Measurements from ENCODE around the gene TWIST1. TPM values are rescaled to one million over a fixed set of nuclear protein-coding genes. Genes with fewer than 3 reads are reported as not detected.

TWIST1 gene
- total and polyA plus RNA-seq, 2 experiments from 2014 or later, result 0.24 TPM

GRCh38 chr7:19098510-19098909 lies 18.9 kb downstream of the TWIST1 start (continued):
- TF ChIP-seq, protein P1, sequence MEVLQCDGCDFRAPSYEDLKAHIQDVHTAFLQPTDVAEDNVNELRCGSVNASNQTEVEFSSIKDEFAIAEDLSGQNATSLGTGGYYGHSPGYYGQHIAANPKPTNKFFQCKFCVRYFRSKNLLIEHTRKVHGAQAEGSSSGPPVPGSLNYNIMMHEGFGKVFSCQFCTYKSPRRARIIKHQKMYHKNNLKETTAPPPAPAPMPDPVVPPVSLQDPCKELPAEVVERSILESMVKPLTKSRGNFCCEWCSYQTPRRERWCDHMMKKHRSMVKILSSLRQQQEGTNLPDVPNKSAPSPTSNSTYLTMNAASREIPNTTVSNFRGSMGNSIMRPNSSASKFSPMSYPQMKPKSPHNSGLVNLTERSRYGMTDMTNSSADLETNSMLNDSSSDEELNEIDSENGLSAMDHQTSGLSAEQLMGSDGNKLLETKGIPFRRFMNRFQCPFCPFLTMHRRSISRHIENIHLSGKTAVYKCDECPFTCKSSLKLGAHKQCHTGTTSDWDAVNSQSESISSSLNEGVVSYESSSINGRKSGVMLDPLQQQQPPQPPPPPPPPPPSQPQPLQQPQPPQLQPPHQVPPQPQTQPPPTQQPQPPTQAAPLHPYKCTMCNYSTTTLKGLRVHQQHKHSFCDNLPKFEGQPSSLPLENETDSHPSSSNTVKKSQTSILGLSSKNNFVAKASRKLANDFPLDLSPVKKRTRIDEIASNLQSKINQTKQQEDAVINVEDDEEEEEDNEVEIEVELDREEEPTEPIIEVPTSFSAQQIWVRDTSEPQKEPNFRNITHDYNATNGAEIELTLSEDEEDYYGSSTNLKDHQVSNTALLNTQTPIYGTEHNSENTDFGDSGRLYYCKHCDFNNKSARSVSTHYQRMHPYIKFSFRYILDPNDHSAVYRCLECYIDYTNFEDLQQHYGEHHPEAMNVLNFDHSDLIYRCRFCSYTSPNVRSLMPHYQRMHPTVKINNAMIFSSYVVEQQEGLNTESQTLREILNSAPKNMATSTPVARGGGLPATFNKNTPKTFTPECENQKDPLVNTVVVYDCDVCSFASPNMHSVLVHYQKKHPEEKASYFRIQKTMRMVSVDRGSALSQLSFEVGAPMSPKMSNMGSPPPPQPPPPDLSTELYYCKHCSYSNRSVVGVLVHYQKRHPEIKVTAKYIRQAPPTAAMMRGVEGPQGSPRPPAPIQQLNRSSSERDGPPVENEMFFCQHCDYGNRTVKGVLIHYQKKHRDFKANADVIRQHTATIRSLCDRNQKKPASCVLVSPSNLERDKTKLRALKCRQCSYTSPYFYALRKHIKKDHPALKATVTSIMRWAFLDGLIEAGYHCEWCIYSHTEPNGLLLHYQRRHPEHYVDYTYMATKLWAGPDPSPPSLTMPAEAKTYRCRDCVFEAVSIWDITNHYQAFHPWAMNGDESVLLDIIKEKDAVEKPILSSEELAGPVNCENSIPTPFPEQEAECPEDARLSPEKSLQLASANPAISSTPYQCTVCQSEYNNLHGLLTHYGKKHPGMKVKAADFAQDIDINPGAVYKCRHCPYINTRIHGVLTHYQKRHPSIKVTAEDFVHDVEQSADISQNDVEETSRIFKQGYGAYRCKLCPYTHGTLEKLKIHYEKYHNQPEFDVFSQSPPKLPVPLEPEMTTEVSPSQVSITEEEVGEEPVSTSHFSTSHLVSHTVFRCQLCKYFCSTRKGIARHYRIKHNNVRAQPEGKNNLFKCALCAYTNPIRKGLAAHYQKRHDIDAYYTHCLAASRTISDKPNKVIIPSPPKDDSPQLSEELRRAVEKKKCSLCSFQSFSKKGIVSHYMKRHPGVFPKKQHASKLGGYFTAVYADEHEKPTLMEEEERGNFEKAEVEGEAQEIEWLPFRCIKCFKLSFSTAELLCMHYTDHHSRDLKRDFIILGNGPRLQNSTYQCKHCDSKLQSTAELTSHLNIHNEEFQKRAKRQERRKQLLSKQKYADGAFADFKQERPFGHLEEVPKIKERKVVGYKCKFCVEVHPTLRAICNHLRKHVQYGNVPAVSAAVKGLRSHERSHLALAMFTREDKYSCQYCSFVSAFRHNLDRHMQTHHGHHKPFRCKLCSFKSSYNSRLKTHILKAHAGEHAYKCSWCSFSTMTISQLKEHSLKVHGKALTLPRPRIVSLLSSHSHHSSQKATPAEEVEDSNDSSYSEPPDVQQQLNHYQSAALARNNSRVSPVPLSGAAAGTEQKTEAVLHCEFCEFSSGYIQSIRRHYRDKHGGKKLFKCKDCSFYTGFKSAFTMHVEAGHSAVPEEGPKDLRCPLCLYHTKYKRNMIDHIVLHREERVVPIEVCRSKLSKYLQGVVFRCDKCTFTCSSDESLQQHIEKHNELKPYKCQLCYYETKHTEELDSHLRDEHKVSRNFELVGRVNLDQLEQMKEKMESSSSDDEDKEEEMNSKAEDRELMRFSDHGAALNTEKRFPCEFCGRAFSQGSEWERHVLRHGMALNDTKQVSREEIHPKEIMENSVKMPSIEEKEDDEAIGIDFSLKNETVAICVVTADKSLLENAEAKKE (CRISPR knock-in tag; IDR thresholded peaks at IDR 0.05), result no peak
- TF ChIP-seq STAT1 (IDR thresholded peaks at IDR 0.05; ENCODE audit: unreplicated experiment), result no peak

DNA sequence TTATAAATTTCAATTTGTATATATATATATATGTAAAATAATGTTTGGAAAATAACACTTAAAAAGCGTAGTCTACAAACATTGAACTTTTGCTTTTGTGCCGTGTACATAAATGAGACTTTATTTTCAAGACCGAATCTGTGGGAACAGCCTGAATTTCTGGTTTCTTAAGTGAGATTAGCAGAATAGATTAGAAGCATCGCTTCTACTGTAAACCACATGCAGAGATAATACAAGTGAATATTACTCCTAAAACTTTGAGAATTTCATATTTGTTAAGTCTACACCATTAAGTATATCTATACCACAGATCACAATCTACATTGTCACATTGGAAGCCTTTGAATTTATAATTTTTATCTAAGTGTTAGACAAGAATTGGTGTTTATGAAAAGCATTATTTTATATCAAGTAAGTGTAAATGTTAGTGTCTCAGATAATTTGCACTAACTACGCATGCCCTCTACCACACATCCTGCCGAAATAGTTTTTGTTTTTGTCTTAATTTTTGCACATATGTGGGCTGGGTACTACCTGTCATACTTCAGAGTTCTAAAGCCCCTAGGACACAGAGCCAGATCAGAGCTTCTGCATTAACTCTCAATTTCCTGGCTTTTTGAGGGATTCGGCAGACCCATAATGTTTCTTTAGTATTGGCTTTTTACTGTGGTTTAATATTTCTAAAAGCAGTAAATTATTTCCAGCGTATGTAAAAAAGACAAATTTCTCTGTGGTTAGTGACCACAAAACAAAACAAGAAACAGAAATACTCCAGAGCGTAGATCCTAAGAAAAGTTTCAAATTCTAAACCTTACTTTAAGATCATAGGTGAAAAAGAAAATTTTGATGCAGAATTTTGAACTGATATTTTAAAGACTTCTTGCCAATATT lies 20.0 kb downstream of the TWIST1 start:
- H3K4me1 ChIP-seq (ENCODE audit: insufficient read depth), result peaks cover 41% of the 10 kb centered on the region
- no peak overlapping the region for H3K4me2 ChIP-seq
- ATAC-seq (no peak), DNase-seq (ENCODE audit: low spot score) (no peak)
- H4K20me1 ChIP-seq (replicated peaks; ENCODE audit: insufficient read depth), result no peaks in the 10 kb centered on the region
- peaks cover 9% of the 10 kb centered on the region for H3K27me3 Mint-ChIP-seq (ENCODE audit: insufficient read depth, low read depth, poor library complexity)
- H3K9me3 Mint-ChIP-seq, result no peaks in the 10 kb centered on the region
- no peak overlapping the region for H3K4me3 ChIP-seq
- H3F3A ChIP-seq (replicated peaks; ENCODE audit: low read depth), result no peaks in the 10 kb centered on the region
- H3K79me2 ChIP-seq (replicated peaks; ENCODE audit: insufficient read depth), result no peaks in the 10 kb centered on the region
- H2AFZ ChIP-seq, result no peak overlapping the region
- H3K27ac Mint-ChIP-seq, result no peak overlapping the region
- H3K27ac ChIP-seq (ENCODE audit: low read depth), result no peak overlapping the region
- H3K4me1 Mint-ChIP-seq, result peaks cover 45% of the 10 kb centered on the region
- H3K36me3 Mint-ChIP-seq (ENCODE audit: low read depth), result no peaks in the 10 kb centered on the region
- no peak overlapping the region for H3K4me3 Mint-ChIP-seq
- peaks cover 14% of the 10 kb centered on the region for H3K27me3 ChIP-seq (ENCODE audit: insufficient read depth)
- no peaks in the 10 kb centered on the region for H3K9me2 ChIP-seq (ENCODE audit: insufficient read depth)
- no peaks in the 10 kb centered on the region for H3K36me3 ChIP-seq (ENCODE audit: insufficient read depth)
- no peak for TF ChIP-seq NANOG (IDR thresholded peaks at IDR 0.05; ENCODE audit: borderline replicate concordance)
- TF ChIP-seq ZNF114 (CRISPR knock-in tag; IDR thresholded peaks at IDR 0.05), result no peak
- TF ChIP-seq, protein P2, sequence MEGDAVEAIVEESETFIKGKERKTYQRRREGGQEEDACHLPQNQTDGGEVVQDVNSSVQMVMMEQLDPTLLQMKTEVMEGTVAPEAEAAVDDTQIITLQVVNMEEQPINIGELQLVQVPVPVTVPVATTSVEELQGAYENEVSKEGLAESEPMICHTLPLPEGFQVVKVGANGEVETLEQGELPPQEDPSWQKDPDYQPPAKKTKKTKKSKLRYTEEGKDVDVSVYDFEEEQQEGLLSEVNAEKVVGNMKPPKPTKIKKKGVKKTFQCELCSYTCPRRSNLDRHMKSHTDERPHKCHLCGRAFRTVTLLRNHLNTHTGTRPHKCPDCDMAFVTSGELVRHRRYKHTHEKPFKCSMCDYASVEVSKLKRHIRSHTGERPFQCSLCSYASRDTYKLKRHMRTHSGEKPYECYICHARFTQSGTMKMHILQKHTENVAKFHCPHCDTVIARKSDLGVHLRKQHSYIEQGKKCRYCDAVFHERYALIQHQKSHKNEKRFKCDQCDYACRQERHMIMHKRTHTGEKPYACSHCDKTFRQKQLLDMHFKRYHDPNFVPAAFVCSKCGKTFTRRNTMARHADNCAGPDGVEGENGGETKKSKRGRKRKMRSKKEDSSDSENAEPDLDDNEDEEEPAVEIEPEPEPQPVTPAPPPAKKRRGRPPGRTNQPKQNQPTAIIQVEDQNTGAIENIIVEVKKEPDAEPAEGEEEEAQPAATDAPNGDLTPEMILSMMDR (conservative IDR thresholded peaks at IDR 0.05; ENCODE audit: low read depth in 2 of 2), result no peak
- TF ChIP-seq, protein P1 (CRISPR knock-in tag; IDR thresholded peaks at IDR 0.05), result no peak
- no peak for TF ChIP-seq ZNF331 (CRISPR knock-in tag; IDR thresholded peaks at IDR 0.05; ENCODE audit: low read depth)

Data from GM23338 (cell line).